ENCODE data around the gene UROS.

UROS gene

GRCh38 chr10:125857185-125857760 lies 34.2 kb upstream of the UROS start:
- TF ChIP-seq CTCF (conservative IDR thresholded peaks at IDR 0.05; ENCODE audit: control insufficient read depth, insufficient read depth, low read depth, low read length), result no peak
- no peak for DNase-seq (ENCODE audit: low read depth)
- H3K4me3 ChIP-seq (ENCODE audit: control insufficient read depth, low read depth, low read length), result no peak overlapping the region

GRCh38 chr10:125852487-125852886 lies 29.4 kb upstream of the UROS start:
- DNase-seq (ENCODE audit: low read depth), result no peak
- no peak overlapping the region for H3K4me3 ChIP-seq (ENCODE audit: control insufficient read depth, low read depth, low read length)
- TF ChIP-seq CTCF (conservative IDR thresholded peaks at IDR 0.05; ENCODE audit: control insufficient read depth, insufficient read depth, low read depth, low read length), result no peak

- H3K4me3 ChIP-seq (ENCODE audit: control insufficient read depth, low read depth, low read length), result no peak overlapping the region
- DNase-seq (ENCODE audit: low read depth), result peak; percentile 42
Observed at GRCh38 chr10:125850766-125851731, 28.0 kb upstream of the UROS start.

GRCh38 chr10:125849448-125849847 lies 26.4 kb upstream of the UROS start:
- H3K4me3 ChIP-seq (ENCODE audit: control insufficient read depth, low read depth, low read length), result no peak overlapping the region
- no peak for DNase-seq (ENCODE audit: low read depth)
- TF ChIP-seq CTCF (conservative IDR thresholded peaks at IDR 0.05; ENCODE audit: control insufficient read depth, insufficient read depth, low read depth, low read length), result no peak

More at GRCh38 chr10:125850766-125851731, 28.0 kb upstream of the UROS start:
- no peak for TF ChIP-seq CTCF (conservative IDR thresholded peaks at IDR 0.05; ENCODE audit: control insufficient read depth, insufficient read depth, low read depth, low read length)

GRCh38 chr10:125848857-125849256 lies 25.8 kb upstream of the UROS start:
- DNase-seq (ENCODE audit: low read depth), result no peak
- no peak overlapping the region for H3K4me3 ChIP-seq (ENCODE audit: control insufficient read depth, low read depth, low read length)
- TF ChIP-seq CTCF (conservative IDR thresholded peaks at IDR 0.05; ENCODE audit: control insufficient read depth, insufficient read depth, low read depth, low read length), result no peak

GRCh38 chr10:125848371-125848770 lies 25.3 kb upstream of the UROS start:
- no peak overlapping the region for H3K4me3 ChIP-seq (ENCODE audit: control insufficient read depth, low read depth, low read length)
- no peak for DNase-seq (ENCODE audit: low read depth)
- TF ChIP-seq CTCF (conservative IDR thresholded peaks at IDR 0.05; ENCODE audit: control insufficient read depth, insufficient read depth, low read depth, low read length), result no peak

Data from fibroblast of mammary gland (primary cell).